GM18951 (cell line): ENCODE data around the gene UMPS.
"Not testable (repeated sequence)": the region's sequence is repeated elsewhere in the genome, so short reads cannot be mapped to it uniquely, and the experiment has no call there.

Experiments used
- POLR2A ChIP-seq: IDR thresholded peaks from 4 replicates; pipeline ENCODE4 v1.6.1; 2011; ENCODE audit warnings: mild to moderate bottlenecking; ENCODE audit not compliant: insufficient read length, insufficient read depth; ENCODE audit errors: extremely low read depth
- in situ Hi-C: fragments of 300-500 bp; cut with MboI; formaldehyde crosslinking; loops from one replicate; pipeline ENCODE4 v1.12.0; 2022; ENCODE audit warnings: low sequenced_read_pairs, mixed read lengths, inconsistent platforms; ENCODE audit not compliant: unreplicated experiment

UMPS gene

DNA sequence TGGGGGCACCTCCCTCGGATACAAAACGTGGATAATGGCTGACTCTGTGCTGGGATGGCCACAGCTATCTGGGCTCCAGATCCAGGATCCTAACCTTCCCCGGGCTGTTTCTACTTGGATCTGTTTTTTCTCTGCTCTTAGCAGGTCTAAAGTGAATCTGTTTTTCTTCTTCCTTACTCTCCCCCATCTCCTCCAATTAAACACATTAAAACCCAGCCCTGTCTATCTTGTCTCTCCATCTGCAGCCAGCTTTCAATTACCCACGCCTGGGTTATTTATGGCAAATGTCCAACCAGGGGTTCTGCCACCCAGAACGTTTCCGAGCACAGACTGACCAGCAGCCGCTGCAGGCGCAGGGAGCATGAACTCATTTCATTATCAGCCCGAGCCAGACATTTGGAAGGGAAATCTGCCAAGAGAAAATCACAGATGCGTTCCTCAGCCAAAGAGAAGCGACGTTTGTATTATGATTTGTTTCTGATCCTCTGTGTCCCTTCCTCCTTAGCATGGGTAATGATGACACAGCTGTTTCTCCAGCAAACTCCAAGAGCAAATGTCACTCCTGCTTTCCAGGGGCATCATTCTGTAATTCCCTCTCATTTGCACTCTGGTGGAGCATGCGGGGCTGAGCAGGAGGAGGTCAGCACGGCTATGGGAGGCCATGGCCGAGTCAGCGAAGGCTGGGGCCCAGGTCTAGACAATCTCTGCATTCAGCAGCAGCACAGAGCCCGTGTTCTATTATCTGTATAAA is 42.0 kb downstream of the UMPS start:
- no peak for TF ChIP-seq POLR2A

DNA sequence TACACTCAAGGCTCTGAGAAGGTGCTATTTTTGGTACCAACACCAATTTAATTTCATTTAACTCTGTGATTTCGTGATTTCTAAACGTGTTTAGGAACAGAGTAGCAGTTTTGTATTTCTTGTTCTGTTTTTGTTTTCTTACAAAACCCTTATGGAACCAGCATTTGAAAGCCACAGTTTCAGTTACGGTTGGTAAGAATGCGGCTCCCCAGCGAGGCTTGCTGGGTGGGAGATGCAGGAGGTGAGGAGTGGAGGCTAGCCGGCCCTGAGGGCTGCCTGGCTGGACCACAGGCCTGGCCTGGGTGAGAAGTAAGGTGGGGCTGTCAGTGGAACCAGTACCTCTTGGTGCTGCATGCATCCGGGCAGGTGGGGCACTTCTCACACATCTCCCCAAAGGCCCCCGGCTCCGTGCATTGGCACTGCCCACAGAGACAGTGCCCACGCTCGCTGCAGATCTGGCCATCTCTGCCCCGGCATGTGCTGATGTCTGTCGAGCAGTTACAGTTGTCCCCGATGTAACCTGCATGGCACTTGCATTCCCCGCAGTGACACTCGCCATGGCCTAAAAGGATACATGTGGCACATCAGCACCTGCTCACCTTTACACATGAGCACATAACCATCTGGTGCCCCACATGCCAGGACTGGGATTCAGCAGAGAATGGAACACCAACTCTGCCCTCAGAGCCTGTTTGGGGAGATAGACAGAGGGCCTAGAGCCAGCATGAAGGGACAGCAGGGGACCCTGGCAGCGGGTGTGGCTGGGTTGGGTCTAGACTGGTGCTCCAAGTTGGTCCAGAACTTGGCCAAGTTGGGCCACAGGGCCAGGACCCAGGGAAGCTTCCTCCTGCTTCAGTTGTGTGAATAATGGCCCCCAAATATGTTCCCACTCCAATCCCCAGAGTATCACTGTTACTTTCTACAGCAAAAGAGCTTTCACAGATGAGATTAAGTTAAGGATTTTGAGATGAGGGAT is 43.4 kb downstream of the UMPS start:
- in situ Hi-C loops = loop anchor here (25.0 kb wide), 1 partner anchor 639 kb away; no protein-coding TSS in a partner anchor
- TF ChIP-seq POLR2A = no peak

More for the DNA sequence above, 42.0 kb downstream of the UMPS start:
- in situ Hi-C loops = loop anchor here (25.0 kb wide), 1 partner anchor 640 kb away; no protein-coding TSS in a partner anchor

DNA sequence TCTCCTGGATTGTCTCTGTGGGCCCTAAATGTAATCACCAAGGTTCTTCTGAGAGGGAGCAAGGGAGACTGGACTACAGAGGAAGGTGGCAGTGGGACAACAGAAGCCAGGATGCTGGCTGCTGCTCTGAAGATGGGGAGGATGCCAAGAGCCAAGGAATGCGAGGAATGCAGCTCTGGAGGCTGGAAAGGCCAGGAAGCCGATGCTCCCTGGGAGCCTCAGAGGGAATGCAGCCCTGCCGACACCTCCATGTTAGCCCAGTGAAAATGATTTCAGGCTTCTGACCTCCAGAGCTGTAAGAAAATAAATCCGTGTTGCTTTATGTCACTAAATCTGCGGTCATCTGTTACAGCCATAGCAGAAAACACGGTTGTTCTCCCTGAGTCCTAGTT is 44.1 kb downstream of the UMPS start:
- TF ChIP-seq POLR2A = no peak
- in situ Hi-C loops = loop anchor here (25.0 kb wide), 1 partner anchor 638 kb away; no protein-coding TSS in a partner anchor

GRCh38 chr3:124774841-124775402 is 44.7 kb downstream of the UMPS start:
- in situ Hi-C loops = loop anchor here (25.0 kb wide), 1 partner anchor 637 kb away; no protein-coding TSS in a partner anchor
- TF ChIP-seq POLR2A = no peak

DNA sequence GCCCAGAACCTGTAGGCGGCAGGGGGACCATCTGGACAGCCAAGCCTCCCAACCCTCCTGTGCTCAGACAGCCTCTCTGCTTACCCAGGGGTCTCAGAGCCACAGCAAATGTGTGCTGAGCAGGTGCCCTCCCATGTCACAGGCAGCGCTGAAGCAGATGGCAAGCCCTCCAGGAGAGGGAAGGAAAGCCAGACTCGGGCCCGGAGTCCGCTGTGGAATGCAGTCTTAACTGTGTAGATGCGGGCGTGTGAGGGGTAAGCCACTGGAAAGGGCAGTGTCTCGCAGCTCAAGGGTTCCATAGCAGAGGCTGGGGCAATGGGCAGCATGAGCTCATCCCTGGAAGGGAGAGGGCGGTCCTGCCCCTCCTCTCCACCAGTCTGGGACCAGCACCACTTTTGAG is 45.6 kb downstream of the UMPS start:
- no peak for TF ChIP-seq POLR2A
- in situ Hi-C loops = no loop called here

DNA sequence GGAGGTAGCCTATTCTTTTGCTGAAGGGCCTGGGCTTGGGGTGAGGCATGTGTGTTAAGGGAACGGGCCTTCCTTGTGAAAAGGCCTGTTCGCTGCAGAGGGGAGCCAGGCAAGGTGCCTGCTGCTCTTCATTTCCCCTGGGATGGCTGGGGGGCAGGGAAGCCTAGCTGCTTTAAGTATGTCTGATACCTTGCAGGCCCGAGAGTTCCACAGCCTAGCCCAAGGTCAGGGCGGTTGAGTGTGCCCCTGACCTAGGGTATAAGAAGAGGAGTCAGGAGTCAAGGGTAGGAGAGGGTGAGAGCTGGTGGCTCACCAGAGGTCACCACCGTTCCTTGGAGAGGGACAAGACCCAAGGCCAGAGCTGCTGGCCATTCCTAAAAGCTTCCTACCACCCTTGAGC is 46.6 kb downstream of the UMPS start:
- in situ Hi-C loops = no loop called here
- TF ChIP-seq POLR2A = no peak

GRCh38 chr3:124777762-124778470 is 47.7 kb downstream of the UMPS start:
- in situ Hi-C loops = no loop called here
- no peak for TF ChIP-seq POLR2A

DNA sequence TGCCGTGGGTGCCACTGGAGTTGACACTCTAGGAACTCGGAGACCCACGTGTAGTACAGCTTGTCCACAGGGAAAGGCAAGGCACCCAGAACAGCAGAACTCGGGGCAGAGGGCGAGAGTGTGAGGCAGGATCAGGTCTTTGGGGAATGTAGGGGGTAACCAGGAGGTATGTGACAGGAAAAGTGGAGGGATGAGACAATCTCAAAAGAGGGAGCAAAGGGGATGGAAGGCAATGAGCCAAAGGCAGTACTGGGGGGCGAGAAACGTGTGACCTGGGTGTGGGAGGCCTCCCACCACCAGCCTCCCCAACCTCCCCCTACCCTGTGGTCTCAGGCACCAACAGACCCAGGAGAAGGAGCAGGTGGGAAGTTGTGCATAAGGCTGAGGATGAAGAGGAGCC is 48.9 kb downstream of the UMPS start:
- no peak for TF ChIP-seq POLR2A
- in situ Hi-C loops = no loop called here

DNA sequence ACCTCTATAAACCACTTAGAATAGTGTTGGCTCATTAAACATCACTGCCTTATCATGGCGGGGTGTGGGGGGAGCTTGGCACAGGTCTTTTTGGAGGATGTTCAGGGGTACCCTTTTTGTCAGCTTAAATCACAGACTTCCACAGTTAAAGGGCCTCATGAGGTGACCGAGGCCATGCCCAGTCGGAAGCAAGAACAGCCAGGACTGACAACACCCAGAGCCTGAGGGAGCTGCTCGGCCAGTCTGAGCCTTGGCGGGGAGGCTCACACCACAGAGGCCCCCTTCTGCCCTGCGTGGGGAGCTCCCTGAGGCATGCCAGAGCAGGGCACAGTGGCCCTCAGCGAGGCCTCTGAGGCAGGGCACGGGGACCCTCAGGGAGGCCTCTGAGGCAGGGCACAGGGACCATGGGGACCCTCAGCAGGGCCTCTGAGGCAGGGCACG is 49.5 kb downstream of the UMPS start:
- no peak for TF ChIP-seq POLR2A
- in situ Hi-C loops = no loop called here

DNA sequence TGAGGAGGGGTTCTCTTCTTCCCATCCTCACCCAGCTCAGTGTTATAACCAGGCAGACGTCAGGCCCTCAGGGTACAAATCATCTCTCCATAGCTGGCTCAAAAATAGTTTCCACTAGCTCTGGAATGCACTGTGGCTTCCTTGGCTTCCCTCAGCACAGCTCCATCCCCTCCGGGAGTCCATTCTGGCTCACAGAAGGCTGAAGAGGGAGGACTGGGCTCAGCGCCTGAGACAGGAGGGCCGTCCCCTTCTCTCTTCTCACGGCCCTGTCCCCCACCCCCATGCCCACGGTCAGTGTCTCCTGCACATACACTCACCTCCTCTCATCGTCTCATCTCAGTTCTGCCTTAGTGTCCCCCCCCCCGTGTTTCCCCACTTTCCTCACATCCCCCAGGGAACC is 50.1 kb downstream of the UMPS start:
- TF ChIP-seq POLR2A = no peak
- in situ Hi-C loops = no loop called here

GRCh38 chr3:124780761-124781475 is 50.7 kb downstream of the UMPS start:
- in situ Hi-C loops = no loop called here
- no peak for TF ChIP-seq POLR2A

DNA sequence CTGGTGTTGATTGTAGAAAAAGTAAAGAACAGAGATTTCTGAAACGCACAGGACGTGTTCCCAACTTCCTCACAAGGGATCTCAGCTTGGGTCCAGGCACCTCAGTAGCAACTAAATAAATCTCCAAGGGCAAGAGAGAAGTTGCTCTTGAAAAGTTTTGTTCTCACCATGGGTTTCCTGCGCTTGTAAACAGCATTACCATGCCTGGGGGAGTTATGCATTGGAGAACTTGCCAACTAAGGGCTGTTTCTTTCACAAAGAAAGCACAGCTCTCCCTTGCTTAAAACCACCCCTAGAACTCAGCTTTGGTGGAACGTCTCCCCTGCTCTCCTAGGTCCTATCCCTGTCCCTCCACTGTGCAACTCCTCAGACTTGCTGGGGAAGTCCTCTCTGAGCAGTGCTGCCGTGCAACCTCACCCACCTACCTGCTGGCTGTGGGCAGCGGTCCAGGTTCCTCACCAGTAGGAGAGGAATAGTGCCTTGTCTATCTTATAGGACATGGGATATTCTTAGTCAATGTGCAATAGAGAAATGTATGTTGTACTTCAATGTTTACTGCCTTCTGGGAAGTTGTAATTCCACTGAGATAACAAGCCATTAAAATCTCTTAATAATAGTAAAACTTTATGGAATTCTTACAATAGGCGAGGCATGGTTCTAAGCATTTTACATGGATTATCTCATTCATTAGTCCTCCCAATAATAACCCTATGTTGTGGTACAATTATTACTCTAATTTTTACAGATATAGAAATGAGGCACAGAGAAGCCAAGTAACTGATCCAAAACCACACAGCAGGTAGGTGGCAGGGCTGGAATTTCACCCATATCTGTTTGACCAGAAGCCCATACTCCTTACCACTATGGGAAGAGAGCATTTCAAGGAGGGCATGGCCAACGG is 51.5 kb downstream of the UMPS start:
- no peak for TF ChIP-seq POLR2A
- in situ Hi-C loops = no loop called here

DNA sequence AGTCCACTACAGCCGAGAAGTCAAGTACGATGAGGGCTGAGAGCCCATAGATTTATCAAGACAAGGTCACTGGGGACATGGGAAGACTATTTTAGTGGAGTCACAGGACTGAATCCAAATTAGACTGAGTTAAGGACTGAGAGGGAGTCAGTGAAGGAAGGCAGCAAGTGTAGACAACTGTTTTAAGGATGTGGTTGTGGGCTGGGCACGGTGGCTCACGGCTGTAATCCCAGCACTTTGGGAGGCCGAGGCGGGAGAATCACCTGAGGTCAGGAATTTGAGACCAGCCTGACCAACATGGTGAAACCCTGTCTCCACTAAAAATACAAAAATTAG is 52.1 kb downstream of the UMPS start:
- in situ Hi-C loops = not testable (repeated sequence)
